ENCODE results near the gene SLC20A1.

Gene SLC20A1

GRCh38 chr2:112683550-112684414 is 38.0 kb downstream of the SLC20A1 start:
- H3K27me3 ChIP-seq (ENCODE audit: insufficient read depth, low read depth, severe bottlenecking), result no peaks in the 10 kb centered on the region
- H3K4me3 ChIP-seq (ENCODE audit: low read depth, low read length), result no peak overlapping the region
- H3K27ac ChIP-seq, result no peak overlapping the region
- no peaks in the 10 kb centered on the region for H3K9me3 ChIP-seq (ENCODE audit: severe bottlenecking)
- TF ChIP-seq CTCF (IDR thresholded peaks at IDR 0.05; ENCODE audit: low read depth, low read length), result no peak
- no peaks in the 10 kb centered on the region for H3K36me3 ChIP-seq
- DNase-seq, result no peak

- Histone ChIP-seq H3K27ac (no peak overlapping the region), H3K9me3 (ENCODE audit: severe bottlenecking) (no peaks in the 10 kb centered on the region), H3K27me3 (ENCODE audit: insufficient read depth, low read depth, severe bottlenecking) (no peaks in the 10 kb centered on the region), H3K36me3 (no peaks in the 10 kb centered on the region), H3K4me3 (ENCODE audit: low read depth, low read length) (no peak overlapping the region)
- no peak for TF ChIP-seq CTCF (IDR thresholded peaks at IDR 0.05; ENCODE audit: low read depth, low read length)
- DNase-seq, result no peak
These were observed 38.7 kb downstream of the SLC20A1 start for GRCh38 chr2:112684415-112684775.

- H3K4me3 ChIP-seq (ENCODE audit: low read depth, low read length), result no peak overlapping the region
- H3K27ac ChIP-seq, result no peak overlapping the region
- H3K9me3 ChIP-seq (ENCODE audit: severe bottlenecking), result no peaks in the 10 kb centered on the region
- no peaks in the 10 kb centered on the region for H3K36me3 ChIP-seq
- no peaks in the 10 kb centered on the region for H3K27me3 ChIP-seq (ENCODE audit: insufficient read depth, low read depth, severe bottlenecking)
- no peak for TF ChIP-seq CTCF (IDR thresholded peaks at IDR 0.05; ENCODE audit: low read depth, low read length)
- DNase-seq, result no peak
These were observed 39.6 kb downstream of the SLC20A1 start for GRCh38 chr2:112685271-112685884.

GRCh38 chr2:112686348-112687217 is 40.8 kb downstream of the SLC20A1 start:
- no peak for TF ChIP-seq CTCF (IDR thresholded peaks at IDR 0.05; ENCODE audit: low read depth, low read length)
- no peaks in the 10 kb centered on the region for H3K36me3 ChIP-seq
- H3K4me3 ChIP-seq (ENCODE audit: low read depth, low read length), result no peak overlapping the region
- no peak overlapping the region for H3K27ac ChIP-seq
- H3K9me3 ChIP-seq (ENCODE audit: severe bottlenecking), result no peaks in the 10 kb centered on the region
- no peak for DNase-seq
- H3K27me3 ChIP-seq (ENCODE audit: insufficient read depth, low read depth, severe bottlenecking), result no peaks in the 10 kb centered on the region

- H3K4me3 ChIP-seq (ENCODE audit: low read depth, low read length), result no peak overlapping the region
- no peaks in the 10 kb centered on the region for H3K9me3 ChIP-seq (ENCODE audit: severe bottlenecking)
- TF ChIP-seq CTCF (IDR thresholded peaks at IDR 0.05; ENCODE audit: low read depth, low read length), result no peak
- no peak overlapping the region for H3K27ac ChIP-seq
- no peaks in the 10 kb centered on the region for H3K27me3 ChIP-seq (ENCODE audit: insufficient read depth, low read depth, severe bottlenecking)
- no peaks in the 10 kb centered on the region for H3K36me3 ChIP-seq
- DNase-seq, result no peak
These were observed 41.8 kb downstream of the SLC20A1 start for GRCh38 chr2:112687522-112687921.

Data from WERI-Rb-1 (cell line).